Activated T-cell treated with anti-CD3 and anti-CD28 coated beads for 24 hours (primary cell): ENCODE data around the gene CEMIP2.
"Not testable (repeated sequence)": the region's sequence is repeated elsewhere in the genome, so short reads cannot be mapped to it uniquely, and the experiment has no call there.

Source experiments
- DNase-seq: peaks from one replicate; pipeline ENCODE4 v3.0.0-alpha.2; 2020; ENCODE audit warnings: low read depth

Gene CEMIP2

GRCh38 chr9:71710856-71711255 is 57.5 kb downstream of the CEMIP2 start:
- DNase-seq = no peak

- no peak for DNase-seq
These were observed 58.1 kb downstream of the CEMIP2 start for GRCh38 chr9:71710201-71710600.

GRCh38 chr9:71709384-71709783 is 58.9 kb downstream of the CEMIP2 start:
- DNase-seq = no peak

GRCh38 chr9:71706176-71706575 is 62.1 kb downstream of the CEMIP2 start:
- no peak for DNase-seq

- DNase-seq = no peak
These were observed 63.5 kb downstream of the CEMIP2 start for GRCh38 chr9:71704796-71705195.

GRCh38 chr9:71703172-71703872 is 65.0 kb downstream of the CEMIP2 start:
- DNase-seq = no peak

GRCh38 chr9:71697882-71698281 is 70.4 kb downstream of the CEMIP2 start:
- no peak for DNase-seq

- DNase-seq = no peak
These were observed 74.0 kb downstream of the CEMIP2 start for GRCh38 chr9:71694332-71694731.

- no peak for DNase-seq
These were observed 74.7 kb downstream of the CEMIP2 start for GRCh38 chr9:71693607-71694006.

GRCh38 chr9:71692337-71692736 is 76.0 kb downstream of the CEMIP2 start:
- DNase-seq = no peak

- not testable (repeated sequence) for DNase-seq
These were observed 76.7 kb downstream of the CEMIP2 start for GRCh38 chr9:71691576-71691975.

- no peak for DNase-seq
These were observed 77.5 kb downstream of the CEMIP2 start for GRCh38 chr9:71690689-71691435.

GRCh38 chr9:71690063-71690688 is 78.1 kb downstream of the CEMIP2 start:
- no peak for DNase-seq

- DNase-seq = no peak
These were observed 80.6 kb downstream of the CEMIP2 start for GRCh38 chr9:71687676-71688075.

GRCh38 chr9:71685988-71686387 is 82.3 kb downstream of the CEMIP2 start:
- DNase-seq = no peak

GRCh38 chr9:71685394-71685793 is 82.9 kb downstream of the CEMIP2 start:
- peak; percentile 4 for DNase-seq

GRCh38 chr9:71684566-71684965 is 83.7 kb downstream of the CEMIP2 start:
- DNase-seq = no peak

GRCh38 chr9:71683598-71684235 is 84.6 kb downstream of the CEMIP2 start:
- no peak for DNase-seq

- DNase-seq = no peak
These were observed 86.5 kb downstream of the CEMIP2 start for GRCh38 chr9:71681708-71682272.

GRCh38 chr9:71681104-71681707 is 87.1 kb downstream of the CEMIP2 start:
- no peak for DNase-seq

GRCh38 chr9:71680189-71680980 is 87.9 kb downstream of the CEMIP2 start:
- no peak for DNase-seq
